Esophagus muscularis mucosa (tissue), 3 donors: ENCODE results near the gene NCF4.

Source experiments
- POLR2A ChIP-seq: fragments of 450-650 bp; IDR thresholded peaks from one replicate; pipeline ENCODE4 v1.6.1; 2017; ENCODE audit warnings: antibody characterized with exemption, moderate library complexity, mild to moderate bottlenecking, low read depth
- TF ChIP-seq, protein P1 (sequence below), 3 experiments: fragments of 200-600 bp in 2 of 3; fragments of 450-650 bp in 1 of 3; sonication (generic) in 2 of 3; IDR thresholded peaks; one replicate each; pipeline ENCODE4 v1.5.1; 2017 to 2019; ENCODE audit warnings: antibody characterized with exemption in 3 of 3, mild to moderate bottlenecking in 2 of 3, moderate library complexity in 1 of 3

DNA sequence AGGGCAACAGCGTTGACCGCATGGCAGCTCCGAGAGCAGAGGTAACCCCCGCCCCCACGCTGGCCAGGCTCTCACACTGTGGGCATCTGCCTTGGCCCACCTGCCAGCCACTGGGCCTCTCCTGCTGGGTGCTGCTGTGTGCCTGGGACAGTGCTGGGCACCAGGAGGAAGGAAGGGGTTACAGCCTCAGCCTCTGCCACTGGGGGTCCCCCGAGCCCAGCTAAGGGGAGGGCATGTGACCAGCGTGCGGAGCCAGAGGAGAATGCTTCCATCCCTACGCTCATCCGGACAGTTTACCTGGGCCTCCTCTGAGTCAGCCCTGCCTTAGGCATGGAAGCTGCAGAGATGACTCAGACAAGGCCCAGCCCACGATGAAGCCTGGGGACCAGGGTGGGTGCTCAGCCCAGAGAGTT, 10.9 kb downstream of the NCF4 start:
- TF ChIP-seq, protein P1, sequence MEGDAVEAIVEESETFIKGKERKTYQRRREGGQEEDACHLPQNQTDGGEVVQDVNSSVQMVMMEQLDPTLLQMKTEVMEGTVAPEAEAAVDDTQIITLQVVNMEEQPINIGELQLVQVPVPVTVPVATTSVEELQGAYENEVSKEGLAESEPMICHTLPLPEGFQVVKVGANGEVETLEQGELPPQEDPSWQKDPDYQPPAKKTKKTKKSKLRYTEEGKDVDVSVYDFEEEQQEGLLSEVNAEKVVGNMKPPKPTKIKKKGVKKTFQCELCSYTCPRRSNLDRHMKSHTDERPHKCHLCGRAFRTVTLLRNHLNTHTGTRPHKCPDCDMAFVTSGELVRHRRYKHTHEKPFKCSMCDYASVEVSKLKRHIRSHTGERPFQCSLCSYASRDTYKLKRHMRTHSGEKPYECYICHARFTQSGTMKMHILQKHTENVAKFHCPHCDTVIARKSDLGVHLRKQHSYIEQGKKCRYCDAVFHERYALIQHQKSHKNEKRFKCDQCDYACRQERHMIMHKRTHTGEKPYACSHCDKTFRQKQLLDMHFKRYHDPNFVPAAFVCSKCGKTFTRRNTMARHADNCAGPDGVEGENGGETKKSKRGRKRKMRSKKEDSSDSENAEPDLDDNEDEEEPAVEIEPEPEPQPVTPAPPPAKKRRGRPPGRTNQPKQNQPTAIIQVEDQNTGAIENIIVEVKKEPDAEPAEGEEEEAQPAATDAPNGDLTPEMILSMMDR (IDR thresholded peaks at IDR 0.05) = no peak
- no peak for TF ChIP-seq POLR2A
